Astrocyte (in vitro differentiated cells and primary cell): ENCODE results near the gene MEN1.

Source experiments
- CTCF ChIP-seq: IDR thresholded peaks from 2 replicates; pipeline ENCODE4 v1.5.1; 2011; ENCODE audit warnings: low read depth, mild to moderate bottlenecking, inconsistent platforms, low read length, moderate library complexity; ENCODE audit not compliant: insufficient read depth
- EZH2 ChIP-seq: IDR thresholded peaks from 2 replicates; pipeline ENCODE4 v1.6.1; 2012; ENCODE audit warnings: mild to moderate bottlenecking, low read length, inconsistent platforms; ENCODE audit not compliant: insufficient read depth

GRCh38 chr11:64786308-64786707, 24.0 kb downstream of the MEN1 start:
- no peak for TF ChIP-seq CTCF
- no peak for TF ChIP-seq EZH2
